Right lobe of liver (tissue), 4 donors: ENCODE results near the gene RPS6KA2.
"Not testable (repeated sequence)": the region's sequence is repeated elsewhere in the genome, so short reads cannot be mapped to it uniquely, and the experiment has no call there.

Source experiments
- POLR2A ChIP-seq: fragments of 450-650 bp; IDR thresholded peaks from one replicate; pipeline ENCODE4 v1.6.1; 2017; ENCODE audit warnings: antibody characterized with exemption, mild to moderate bottlenecking
- TF ChIP-seq, protein P1 (sequence below), 4 donors: fragments of 200-600 bp in 3 of 4; fragments of 450-650 bp in 1 of 4; IDR thresholded peaks; one replicate each; pipeline versions ENCODE4 v1.5.1 to v1.8.0; 2016 to 2022; ENCODE audit warnings: antibody characterized with exemption in 4 of 4, mild to moderate bottlenecking in 2 of 4
- donor health status: DM: no; HTN: no; CAD: no.
- donor health status: DM: no; HTN: no; CAD: no.
- donor health status: DM: no; HTN: yes; CAD: no.

DNA sequence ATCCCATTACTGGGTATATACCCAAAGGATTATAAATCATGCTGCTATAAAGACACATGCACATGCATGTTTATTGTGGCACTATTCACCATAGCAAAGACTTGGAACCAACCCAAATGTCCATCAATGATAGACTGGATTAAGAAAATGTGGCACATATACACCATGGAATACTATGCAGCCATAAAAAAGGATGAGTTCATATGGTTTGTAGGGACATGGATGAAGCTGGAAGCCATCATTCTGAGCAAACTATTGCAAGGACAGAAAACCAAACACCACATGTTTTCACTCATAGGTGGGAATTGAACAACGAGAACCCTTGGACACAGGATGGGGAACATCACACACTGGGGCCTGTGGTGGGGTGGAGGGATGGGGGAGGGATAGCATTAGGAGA lies 98.0 kb downstream of the RPS6KA2 start:
- not testable (repeated sequence) for TF ChIP-seq POLR2A
- TF ChIP-seq, protein P1, sequence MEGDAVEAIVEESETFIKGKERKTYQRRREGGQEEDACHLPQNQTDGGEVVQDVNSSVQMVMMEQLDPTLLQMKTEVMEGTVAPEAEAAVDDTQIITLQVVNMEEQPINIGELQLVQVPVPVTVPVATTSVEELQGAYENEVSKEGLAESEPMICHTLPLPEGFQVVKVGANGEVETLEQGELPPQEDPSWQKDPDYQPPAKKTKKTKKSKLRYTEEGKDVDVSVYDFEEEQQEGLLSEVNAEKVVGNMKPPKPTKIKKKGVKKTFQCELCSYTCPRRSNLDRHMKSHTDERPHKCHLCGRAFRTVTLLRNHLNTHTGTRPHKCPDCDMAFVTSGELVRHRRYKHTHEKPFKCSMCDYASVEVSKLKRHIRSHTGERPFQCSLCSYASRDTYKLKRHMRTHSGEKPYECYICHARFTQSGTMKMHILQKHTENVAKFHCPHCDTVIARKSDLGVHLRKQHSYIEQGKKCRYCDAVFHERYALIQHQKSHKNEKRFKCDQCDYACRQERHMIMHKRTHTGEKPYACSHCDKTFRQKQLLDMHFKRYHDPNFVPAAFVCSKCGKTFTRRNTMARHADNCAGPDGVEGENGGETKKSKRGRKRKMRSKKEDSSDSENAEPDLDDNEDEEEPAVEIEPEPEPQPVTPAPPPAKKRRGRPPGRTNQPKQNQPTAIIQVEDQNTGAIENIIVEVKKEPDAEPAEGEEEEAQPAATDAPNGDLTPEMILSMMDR (IDR thresholded peaks at IDR 0.05) = not testable (repeated sequence)
